Activated T-cell treated with anti-CD3 and anti-CD28 coated beads, Interleukin-2, amount 50 U/mL, for 72 hours (primary cell): Measurements from ENCODE around the gene HTT. TPM values are rescaled to one million over a fixed set of nuclear protein-coding genes. Genes with fewer than 3 reads are reported as not detected.

ENCODE experiments used
- ATAC-seq, 2 donors: fragments of 150-1000 bp; cut with Tn5 transposase; replicated peaks in 1 of 2; 2 replicates each; pipeline ENCODE4 v1.10.0; 2021; ENCODE audit warnings: moderate library complexity in 2 of 2, mild to moderate bottlenecking in 1 of 2
- DNase-seq, 2 donors: peaks; one replicate each; pipeline ENCODE4 v3.0.0; 2021 to 2022; ENCODE audit warnings: mixed read lengths in 1 of 2
- H3K27ac Mint-ChIP-seq: one replicate; pipeline ENCODE4 v1.8.0; 2022; ENCODE audit warnings: mild to moderate bottlenecking, moderate library complexity, mixed read lengths
- H3K27me3 Mint-ChIP-seq: one replicate; pipeline ENCODE4 v1.8.0; 2022; ENCODE audit warnings: low read depth, mixed read lengths
- H3K36me3 Mint-ChIP-seq, 2 donors: one replicate each; pipeline ENCODE4 v1.8.0; 2022; ENCODE audit warnings: mixed read lengths in 2 of 2, mild to moderate bottlenecking in 1 of 2; ENCODE audit not compliant: insufficient read depth in 2 of 2
- H3K4me1 Mint-ChIP-seq: one replicate; pipeline ENCODE4 v1.8.0; 2022; ENCODE audit warnings: low read depth, mixed read lengths
- H3K4me3 Mint-ChIP-seq, 2 donors: one replicate each; pipeline ENCODE4 v1.8.0; 2022; ENCODE audit warnings: mild to moderate bottlenecking in 2 of 2, mixed read lengths in 2 of 2, moderate library complexity in 2 of 2
- H3K9me3 Mint-ChIP-seq, 2 donors: one replicate each; pipeline ENCODE4 v1.8.0; 2022; ENCODE audit warnings: mixed read lengths in 2 of 2
- total RNA-seq, 2 donors: library from RNA; stranded (reverse); gene quantifications; one replicate each; pipeline ENCODE4 v1.2.3, GENCODE V29; 2022

HTT gene
- total RNA-seq, 2 donors from 2014 or later: 88.0 to 97.9 TPM

DNA sequence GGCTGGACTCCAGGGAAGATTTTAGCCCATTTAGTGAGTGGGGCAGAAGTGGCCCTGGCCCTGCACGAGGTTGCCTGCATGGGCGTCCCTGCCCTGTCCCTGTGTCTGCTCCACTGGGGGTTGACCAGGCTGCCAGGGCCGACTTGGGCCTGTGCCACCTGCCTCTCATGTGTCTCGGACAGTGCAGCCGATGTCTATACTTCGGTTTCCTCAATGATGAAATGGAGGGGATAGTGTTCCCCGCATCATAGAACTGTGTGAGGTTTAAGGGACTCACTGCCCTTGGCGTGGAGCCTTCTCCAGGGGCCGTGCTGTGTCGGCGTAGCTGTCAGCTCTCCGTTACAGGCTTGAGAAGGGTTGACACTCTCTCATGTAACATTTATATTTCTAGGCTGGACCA is 147.5 kb downstream of the HTT start:
- H3K27me3 Mint-ChIP-seq: no peaks in the 10 kb centered on the region
- DNase-seq: no peak
- no peaks in the 10 kb centered on the region for H3K9me3 Mint-ChIP-seq
- no peaks in the 10 kb centered on the region for H3K4me1 Mint-ChIP-seq
- peaks cover 6 to 13% of the 10 kb centered on the region in 2 donors for H3K36me3 Mint-ChIP-seq
- H3K4me3 Mint-ChIP-seq: no peak overlapping the region
- ATAC-seq: no peak
- H3K27ac Mint-ChIP-seq: no peak overlapping the region

DNA sequence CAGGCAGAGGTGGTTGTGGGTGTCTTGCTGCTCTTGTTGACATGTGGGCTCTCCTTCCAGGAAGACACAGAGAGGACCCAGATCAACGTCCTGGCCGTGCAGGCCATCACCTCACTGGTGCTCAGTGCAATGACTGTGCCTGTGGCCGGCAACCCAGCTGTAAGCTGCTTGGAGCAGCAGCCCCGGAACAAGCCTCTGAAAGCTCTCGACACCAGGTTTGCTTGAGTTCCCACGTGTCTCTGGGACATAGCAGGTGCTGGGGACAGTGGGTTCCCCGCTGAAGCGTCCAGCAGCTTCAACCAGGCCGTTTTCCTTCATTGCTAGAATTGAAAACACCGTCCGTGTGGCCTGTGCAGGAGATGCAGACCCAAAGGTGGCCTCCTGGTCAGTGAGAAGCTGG is 148.9 kb downstream of the HTT start:
- ATAC-seq (no peak), DNase-seq (no peak)
- no peak overlapping the region for H3K27ac Mint-ChIP-seq
- peaks cover 6 to 13% of the 10 kb centered on the region in 2 donors for H3K36me3 Mint-ChIP-seq
- no peaks in the 10 kb centered on the region for H3K27me3 Mint-ChIP-seq
- H3K9me3 Mint-ChIP-seq: no peaks in the 10 kb centered on the region
- H3K4me3 Mint-ChIP-seq: no peak overlapping the region
- no peaks in the 10 kb centered on the region for H3K4me1 Mint-ChIP-seq

DNA sequence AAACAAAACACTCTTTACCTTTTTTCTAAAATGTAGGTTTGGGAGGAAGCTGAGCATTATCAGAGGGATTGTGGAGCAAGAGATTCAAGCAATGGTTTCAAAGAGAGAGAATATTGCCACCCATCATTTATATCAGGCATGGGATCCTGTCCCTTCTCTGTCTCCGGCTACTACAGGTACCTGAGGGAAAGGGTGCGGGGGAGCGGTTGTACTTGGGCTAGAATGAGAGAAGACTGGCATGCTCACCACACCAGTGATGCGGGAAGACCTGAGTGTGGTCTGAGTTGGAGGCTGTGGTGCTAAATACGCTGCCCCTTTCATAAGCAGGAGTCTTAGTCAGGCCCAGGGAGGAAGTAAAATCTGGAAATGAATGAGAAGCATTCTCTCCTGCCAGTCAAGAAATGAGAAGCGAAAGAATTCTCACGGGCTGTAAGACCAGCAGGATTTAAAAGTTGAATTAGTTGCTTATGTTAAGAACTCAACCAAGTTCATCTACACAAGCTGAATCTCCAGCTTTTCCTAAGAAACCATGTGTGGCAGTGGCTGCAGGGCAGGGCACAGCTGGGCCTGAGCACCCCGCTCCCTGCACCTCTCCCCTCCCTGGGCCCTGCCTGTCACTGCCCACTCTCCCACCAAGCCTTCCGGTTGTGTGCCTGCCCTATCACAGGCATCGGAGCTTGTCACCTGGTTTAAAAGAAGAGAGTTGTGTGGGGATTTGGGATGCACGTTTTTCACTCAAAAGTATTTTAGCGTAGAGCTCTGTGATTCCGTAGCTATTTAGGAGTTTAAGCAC is 149.7 kb downstream of the HTT start:
- ATAC-seq (no peak), DNase-seq (no peak)
- no peaks in the 10 kb centered on the region for H3K27me3 Mint-ChIP-seq
- peaks cover 1 to 3% of the 10 kb centered on the region in 2 donors for H3K9me3 Mint-ChIP-seq
- no peak overlapping the region for H3K4me3 Mint-ChIP-seq
- H3K36me3 Mint-ChIP-seq: peaks cover 7 to 13% of the 10 kb centered on the region in 2 donors
- no peak overlapping the region for H3K27ac Mint-ChIP-seq
- H3K4me1 Mint-ChIP-seq: no peaks in the 10 kb centered on the region

DNA sequence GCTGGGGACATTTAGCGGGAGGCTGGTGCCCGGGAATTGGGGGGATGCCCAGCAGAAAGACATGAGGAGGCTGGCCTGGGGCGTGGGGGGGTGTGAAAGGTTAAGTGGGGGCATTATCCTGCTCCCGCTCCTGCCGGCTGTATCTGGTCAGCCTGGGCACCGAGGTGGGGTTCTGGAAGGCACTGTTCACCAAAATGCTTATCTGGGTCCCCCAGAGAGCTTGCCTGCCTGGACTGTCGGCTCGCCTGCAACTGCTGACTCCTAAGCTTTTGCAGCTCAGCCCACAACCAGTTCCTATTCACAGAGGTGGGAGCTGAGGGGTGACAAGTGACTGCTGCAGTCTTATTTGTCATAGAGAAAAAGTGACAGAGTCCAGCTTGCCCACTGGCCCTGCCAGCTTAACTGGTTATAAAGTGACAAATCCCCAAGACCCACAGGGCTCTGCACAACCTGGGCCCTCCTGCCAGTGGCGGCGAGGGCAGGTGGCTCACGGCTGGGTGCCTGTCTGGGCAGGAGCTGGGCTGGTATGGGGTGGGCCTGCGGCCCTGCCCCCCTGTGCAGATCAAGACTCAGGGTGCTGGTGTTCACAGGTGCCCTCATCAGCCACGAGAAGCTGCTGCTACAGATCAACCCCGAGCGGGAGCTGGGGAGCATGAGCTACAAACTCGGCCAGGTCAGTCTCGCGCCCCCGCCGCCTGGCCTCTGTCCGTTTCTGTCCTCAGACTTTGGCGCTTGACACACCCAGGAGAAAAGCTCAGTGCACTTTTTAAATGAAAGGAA is 150.8 kb downstream of the HTT start:
- no peaks in the 10 kb centered on the region for H3K4me1 Mint-ChIP-seq
- H3K9me3 Mint-ChIP-seq: peaks cover 3 to 5% of the 10 kb centered on the region in 2 donors
- H3K27ac Mint-ChIP-seq: no peak overlapping the region
- ATAC-seq (no peak), DNase-seq (no peak)
- no peak overlapping the region for H3K4me3 Mint-ChIP-seq
- no peaks in the 10 kb centered on the region for H3K27me3 Mint-ChIP-seq
- H3K36me3 Mint-ChIP-seq: peaks cover 13 to 20% of the 10 kb centered on the region in 2 donors

DNA sequence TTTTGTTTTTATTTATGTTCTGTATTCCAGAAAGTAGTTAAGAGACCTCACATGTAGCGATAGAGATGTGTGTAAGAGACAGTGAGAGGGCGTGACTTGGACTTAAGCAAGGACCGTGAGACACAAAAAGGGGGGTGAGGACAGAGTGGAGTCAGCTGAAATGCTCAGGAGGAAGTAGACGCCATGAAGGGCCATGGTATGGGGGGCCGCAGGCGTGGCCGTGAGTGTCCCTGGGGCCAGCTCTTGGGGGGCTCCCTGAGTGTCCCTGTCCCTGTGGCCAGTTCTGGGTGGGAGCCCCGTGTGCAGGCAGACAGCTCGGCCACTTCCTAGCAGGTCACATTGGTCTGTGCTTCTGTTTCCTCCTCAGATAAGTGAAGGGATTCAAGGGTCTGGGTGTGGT is 151.5 kb downstream of the HTT start:
- H3K36me3 Mint-ChIP-seq: peaks cover 13 to 24% of the 10 kb centered on the region in 2 donors
- no peak overlapping the region for H3K4me3 Mint-ChIP-seq
- H3K27ac Mint-ChIP-seq: no peak overlapping the region
- H3K4me1 Mint-ChIP-seq: no peaks in the 10 kb centered on the region
- no peak for DNase-seq
- peaks cover 3 to 5% of the 10 kb centered on the region in 2 donors for H3K9me3 Mint-ChIP-seq
- ATAC-seq: no peak
- H3K27me3 Mint-ChIP-seq: no peaks in the 10 kb centered on the region

DNA sequence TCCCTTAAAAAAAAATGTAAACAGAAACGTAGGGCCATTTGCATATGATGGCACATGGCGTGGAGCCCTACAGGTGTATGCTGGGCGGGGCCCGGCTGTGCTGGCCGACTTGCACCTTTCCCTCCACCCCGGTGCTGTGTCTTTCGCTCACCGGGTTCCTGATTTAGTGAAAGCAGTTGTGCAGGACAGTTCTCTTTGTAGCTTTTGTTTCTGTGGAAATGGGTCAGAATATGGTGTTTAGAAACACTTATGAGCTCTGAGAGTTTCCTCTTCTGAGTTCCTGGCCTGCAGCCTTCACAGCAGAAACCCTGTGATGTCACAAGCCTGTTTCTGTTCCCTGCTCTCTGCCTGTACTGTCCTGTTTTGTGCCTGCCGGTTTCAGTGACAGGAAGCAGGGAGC is 152.0 kb downstream of the HTT start:
- no peak for ATAC-seq
- Mint-ChIP-seq H3K4me3 (no peak overlapping the region), H3K9me3 (peaks cover 3 to 5% of the 10 kb centered on the region in 2 donors), H3K27me3 (no peaks in the 10 kb centered on the region), H3K36me3 (peaks cover 14 to 25% of the 10 kb centered on the region in 2 donors), H3K4me1 (peaks cover 3% of the 10 kb centered on the region), H3K27ac (no peak overlapping the region)
- no peak for DNase-seq

DNA sequence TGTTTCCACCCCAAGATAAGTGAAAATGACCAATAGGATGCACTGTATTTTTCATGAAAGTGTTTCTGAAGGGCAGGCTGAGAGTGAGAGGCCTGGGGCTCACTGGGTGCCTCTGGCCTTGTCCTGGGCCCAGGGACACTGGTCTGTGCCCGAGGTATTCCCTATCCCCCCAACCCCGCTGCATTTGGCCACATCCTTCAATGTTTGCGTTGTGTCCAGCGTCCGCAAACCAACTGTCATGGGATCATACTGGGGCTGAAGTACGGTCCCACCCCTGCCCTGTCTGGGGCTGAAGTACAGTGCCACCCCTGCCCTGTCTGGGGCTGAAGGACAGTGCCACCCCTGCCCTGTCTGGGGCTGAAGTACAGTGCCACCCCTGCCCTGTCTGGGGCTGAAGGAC is 152.5 kb downstream of the HTT start:
- Mint-ChIP-seq H3K4me3 (no peak overlapping the region), H3K27me3 (no peaks in the 10 kb centered on the region), H3K4me1 (peaks cover 5% of the 10 kb centered on the region), H3K27ac (no peak overlapping the region), H3K9me3 (peaks cover 3 to 5% of the 10 kb centered on the region in 2 donors), H3K36me3 (peaks cover 16 to 28% of the 10 kb centered on the region in 2 donors)
- no peak for ATAC-seq
- no peak for DNase-seq

DNA sequence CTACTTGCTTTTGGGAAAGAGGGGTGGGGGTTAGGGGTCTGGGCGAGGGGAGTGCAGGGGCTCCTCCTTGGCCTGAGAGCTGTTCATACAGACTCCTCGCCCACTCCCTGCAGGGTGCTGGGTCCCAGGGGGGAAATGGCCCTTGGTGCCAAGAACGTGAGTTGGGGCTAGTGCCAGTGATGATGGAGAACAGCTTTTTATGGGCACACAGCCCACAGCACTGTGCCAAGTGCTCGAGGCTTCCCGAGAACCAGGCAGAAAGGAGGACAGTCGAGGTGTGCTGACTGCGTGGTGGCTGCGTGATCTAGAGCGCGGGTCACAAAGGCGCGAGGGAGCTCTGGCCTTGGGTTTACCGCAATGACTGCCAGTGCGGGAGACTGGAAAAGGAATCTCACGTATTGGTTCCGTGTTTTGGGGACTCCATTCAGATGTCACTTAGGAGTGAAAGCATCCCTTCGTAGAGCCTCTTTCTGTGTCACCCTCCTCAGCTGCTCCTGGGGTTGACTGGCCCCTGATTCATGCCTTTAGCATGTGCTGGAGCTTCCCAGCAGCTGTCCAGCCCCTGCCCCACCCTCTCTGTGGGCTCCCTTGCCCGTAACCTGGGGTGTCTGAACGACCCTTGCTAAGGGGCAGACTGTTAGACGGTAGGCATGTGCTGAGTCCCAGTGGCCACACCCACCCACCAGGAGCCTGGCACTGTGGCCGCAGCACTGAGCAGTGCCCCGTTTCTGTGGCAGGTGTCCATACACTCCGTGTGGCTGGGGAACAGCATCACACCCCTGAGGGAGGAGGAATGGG is 153.6 kb downstream of the HTT start:
- Mint-ChIP-seq H3K36me3 (peaks cover 16 to 26% of the 10 kb centered on the region in 2 donors), H3K27ac (no peak overlapping the region), H3K9me3 (peaks cover 3 to 5% of the 10 kb centered on the region in 2 donors), H3K4me3 (no peak overlapping the region), H3K4me1 (peaks cover 5% of the 10 kb centered on the region), H3K27me3 (no peaks in the 10 kb centered on the region)
- ATAC-seq (no peak), DNase-seq (no peak)

DNA sequence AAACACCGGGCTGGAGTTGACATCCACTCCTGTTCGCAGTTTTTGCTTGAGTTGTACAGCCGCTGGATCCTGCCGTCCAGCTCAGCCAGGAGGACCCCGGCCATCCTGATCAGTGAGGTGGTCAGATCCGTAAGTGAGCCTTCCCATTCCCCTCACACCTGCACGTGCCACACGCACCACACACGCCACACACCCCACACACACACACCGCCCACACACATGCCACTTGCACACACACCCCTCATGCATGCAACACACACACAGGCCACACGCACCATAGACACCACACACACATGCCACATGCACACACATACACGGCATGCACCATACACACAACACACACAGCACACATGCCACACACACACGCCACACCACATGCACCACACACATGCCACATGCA is 154.4 kb downstream of the HTT start:
- no peak overlapping the region for H3K27ac Mint-ChIP-seq
- H3K36me3 Mint-ChIP-seq: peaks cover 13 to 23% of the 10 kb centered on the region in 2 donors
- H3K9me3 Mint-ChIP-seq: peaks cover 3 to 5% of the 10 kb centered on the region in 2 donors
- H3K4me3 Mint-ChIP-seq: no peak overlapping the region
- no peaks in the 10 kb centered on the region for H3K27me3 Mint-ChIP-seq
- H3K4me1 Mint-ChIP-seq: peaks cover 5% of the 10 kb centered on the region
- DNase-seq (no peak), ATAC-seq (no peak)

DNA sequence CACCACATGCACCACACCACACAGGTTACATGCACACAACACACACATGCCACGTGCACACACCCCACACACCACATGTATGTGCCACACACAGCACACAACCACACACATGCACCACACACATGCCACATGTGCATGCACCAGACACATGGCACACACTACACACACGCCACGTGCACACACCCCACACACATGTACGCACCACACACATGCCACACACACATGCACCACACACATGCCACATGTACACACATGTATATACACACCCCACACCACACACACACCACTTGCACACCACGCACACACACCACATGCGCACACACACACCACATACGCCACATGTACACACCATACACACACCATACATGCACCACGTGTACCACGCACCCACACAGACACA is 154.8 kb downstream of the HTT start:
- H3K4me3 Mint-ChIP-seq: no peak overlapping the region
- peaks cover 3 to 5% of the 10 kb centered on the region in 2 donors for H3K9me3 Mint-ChIP-seq
- H3K36me3 Mint-ChIP-seq: peaks cover 13 to 21% of the 10 kb centered on the region in 2 donors
- DNase-seq: no peak
- ATAC-seq: no peak
- peaks cover 5% of the 10 kb centered on the region for H3K4me1 Mint-ChIP-seq
- H3K27me3 Mint-ChIP-seq: no peaks in the 10 kb centered on the region
- H3K27ac Mint-ChIP-seq: no peak overlapping the region

DNA sequence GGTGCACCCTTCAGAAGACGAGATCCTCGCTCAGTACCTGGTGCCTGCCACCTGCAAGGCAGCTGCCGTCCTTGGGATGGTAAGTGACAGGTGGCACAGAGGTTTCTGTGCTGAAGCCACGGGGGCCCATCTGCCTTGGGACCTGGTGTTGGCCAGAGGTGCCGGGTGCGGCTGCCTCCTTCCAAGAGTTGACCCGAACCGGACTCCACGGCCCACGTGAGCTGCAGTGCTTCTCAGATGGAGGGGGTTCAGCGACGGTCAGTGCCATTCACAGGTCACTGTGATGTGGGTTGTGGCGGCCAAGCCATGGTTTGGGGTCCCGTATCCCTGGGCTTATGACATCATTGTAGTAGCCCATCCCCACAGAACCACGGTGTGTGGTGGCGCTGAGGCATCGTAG is 155.5 kb downstream of the HTT start:
- Mint-ChIP-seq H3K4me3 (no peak overlapping the region), H3K27ac (no peak overlapping the region), H3K27me3 (no peaks in the 10 kb centered on the region), H3K36me3 (peaks cover 13 to 22% of the 10 kb centered on the region in 2 donors), H3K4me1 (peaks cover 5% of the 10 kb centered on the region), H3K9me3 (peaks cover 3 to 5% of the 10 kb centered on the region in 2 donors)
- DNase-seq (no peak), ATAC-seq (no peak)

DNA sequence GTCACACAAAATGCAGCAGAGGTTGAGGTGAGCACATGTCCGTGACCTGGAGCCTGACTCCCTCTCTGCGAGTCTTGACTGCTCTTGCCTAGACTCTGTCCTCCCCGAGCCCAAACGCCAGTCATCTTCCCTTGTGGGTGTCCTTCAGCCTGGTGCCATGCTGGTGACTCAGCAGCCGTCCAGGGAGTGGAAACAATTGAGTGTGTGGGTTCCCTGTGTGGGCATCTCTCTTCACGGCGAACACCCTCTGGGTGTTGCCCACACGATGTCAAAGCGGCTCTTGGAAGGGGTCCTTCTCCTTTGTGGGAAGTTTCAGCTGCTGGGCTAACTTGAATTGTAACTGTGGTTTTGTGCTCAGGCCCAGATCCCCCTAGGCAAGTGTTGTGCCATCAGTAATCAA is 157.0 kb downstream of the HTT start:
- H3K4me1 Mint-ChIP-seq: peaks cover 5% of the 10 kb centered on the region
- H3K27me3 Mint-ChIP-seq: no peaks in the 10 kb centered on the region

DNA sequence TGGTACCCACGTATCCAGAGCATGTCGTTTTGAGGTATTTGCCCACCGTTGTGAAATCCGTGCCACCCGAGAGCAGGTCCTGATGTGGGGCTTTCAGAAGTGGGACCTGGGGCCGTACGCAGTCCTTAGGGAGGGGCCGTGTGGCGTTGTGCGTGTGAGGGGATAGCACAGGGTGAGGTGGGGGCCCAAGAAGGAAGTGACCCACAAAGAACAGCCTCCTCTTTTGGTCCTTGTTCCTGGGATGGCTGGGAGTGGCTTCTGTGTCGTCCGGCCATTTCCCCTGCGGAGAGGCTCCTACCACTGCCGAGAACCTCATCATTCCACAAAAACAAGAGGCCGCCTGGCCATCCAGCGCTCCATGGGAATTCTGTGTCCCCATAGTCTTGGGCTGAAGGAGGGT is 157.5 kb downstream of the HTT start:
- Mint-ChIP-seq H3K4me1 (peaks cover 5% of the 10 kb centered on the region), H3K4me3 (no peak overlapping the region), H3K9me3 (peaks cover 3 to 5% of the 10 kb centered on the region in 2 donors), H3K36me3 (peaks cover 13 to 22% of the 10 kb centered on the region in 2 donors), H3K27me3 (no peaks in the 10 kb centered on the region), H3K27ac (no peak overlapping the region)
- ATAC-seq (no peak), DNase-seq (no peak)

More for the DNA sequence above, 157.0 kb downstream of the HTT start:
- DNase-seq (no peak), ATAC-seq (no peak)
- Mint-ChIP-seq H3K27ac (no peak overlapping the region), H3K36me3 (peaks cover 13 to 22% of the 10 kb centered on the region in 2 donors), H3K9me3 (peaks cover 3 to 5% of the 10 kb centered on the region in 2 donors), H3K4me3 (no peak overlapping the region)
